T1000 (cell line): Measurements from ENCODE around the gene CD300LG.
"Not testable (repeated sequence)": the region's sequence is repeated elsewhere in the genome, so short reads cannot be mapped to it uniquely, and the experiment has no call there.

ENCODE experiments used
- DNase-seq: peaks from one replicate; lab custom pipeline; 2025; ENCODE audit warnings: mixed read lengths; lab: John Stamatoyannopoulos, UW

The CD300LG gene

GRCh38 chr17:43854498-43854897 is 7.5 kb downstream of the CD300LG start:
- no peak for DNase-seq

GRCh38 chr17:43855061-43855460 is 8.1 kb downstream of the CD300LG start:
- no peak for DNase-seq

GRCh38 chr17:43856141-43856540 is 9.2 kb downstream of the CD300LG start:
- no peak for DNase-seq

- no peak for DNase-seq
These were observed 10.2 kb downstream of the CD300LG start for GRCh38 chr17:43857141-43857540.

- no peak for DNase-seq
These were observed 11.1 kb downstream of the CD300LG start for GRCh38 chr17:43857957-43858600.

GRCh38 chr17:43860077-43860725 is 13.2 kb downstream of the CD300LG start:
- no peak for DNase-seq

GRCh38 chr17:43860927-43861622 is 14.1 kb downstream of the CD300LG start:
- DNase-seq, result no peak

GRCh38 chr17:43861960-43862359 is 15.0 kb downstream of the CD300LG start:
- no peak for DNase-seq

GRCh38 chr17:43864161-43864984 is 17.4 kb downstream of the CD300LG start:
- no peak for DNase-seq

GRCh38 chr17:43868226-43868994 is 21.4 kb downstream of the CD300LG start:
- no peak for DNase-seq

- DNase-seq, result not testable (repeated sequence)
These were observed 22.1 kb downstream of the CD300LG start for GRCh38 chr17:43869031-43869430.

GRCh38 chr17:43871946-43872690 is 25.1 kb downstream of the CD300LG start:
- DNase-seq, result no peak

- no peak for DNase-seq
These were observed 26.1 kb downstream of the CD300LG start for GRCh38 chr17:43873091-43873490.

GRCh38 chr17:43873815-43874214 is 26.8 kb downstream of the CD300LG start:
- no peak for DNase-seq

- no peak for DNase-seq
These were observed 27.3 kb downstream of the CD300LG start for GRCh38 chr17:43874293-43874692.

- DNase-seq, result no peak
These were observed 28.6 kb downstream of the CD300LG start for GRCh38 chr17:43875476-43876147.

- no peak for DNase-seq
These were observed 30.1 kb downstream of the CD300LG start for GRCh38 chr17:43877031-43877430.

GRCh38 chr17:43877451-43878155 is 30.6 kb downstream of the CD300LG start:
- DNase-seq, result no peak
